Thymus (tissue), 11 donors: ENCODE results near the gene MVD. TPM values are rescaled to one million over a fixed set of nuclear protein-coding genes. Genes with fewer than 3 reads are reported as not detected.
"Not testable (repeated sequence)": the region's sequence is repeated elsewhere in the genome, so short reads cannot be mapped to it uniquely, and the experiment has no call there.

ENCODE experiments used
- DNase-seq, 9 donors: peaks; one replicate each; pipeline ENCODE4 v3.0.0-alpha.2; 2013; ENCODE audit warnings: low spot score in 9 of 9, low read depth in 6 of 9, missing footprints in 1 of 9
- H3K27ac ChIP-seq, 2 donors: one replicate each; pipeline ENCODE4 v1.5.1; 2013; ENCODE audit warnings: control low read depth in 1 of 2, low read depth in 1 of 2, low read length in 1 of 2, mild to moderate bottlenecking in 1 of 2, moderate library complexity in 1 of 2
- H3K27me3 ChIP-seq, 2 donors: one replicate each; pipeline ENCODE4 v1.5.1; 2013; ENCODE audit warnings: low read length in 1 of 2; ENCODE audit not compliant: control insufficient read depth in 2 of 2, insufficient read depth in 1 of 2
- H3K36me3 ChIP-seq, 2 donors: one replicate each; pipeline ENCODE4 v1.5.1; 2013; ENCODE audit warnings: low read length in 1 of 2, mild to moderate bottlenecking in 1 of 2, moderate library complexity in 1 of 2; ENCODE audit not compliant: control insufficient read depth in 2 of 2, insufficient read depth in 2 of 2
- H3K4me1 ChIP-seq, 2 donors: one replicate each; pipeline ENCODE4 v1.5.1; 2013; ENCODE audit warnings: low read length in 2 of 2; ENCODE audit not compliant: control insufficient read depth in 2 of 2, insufficient read depth in 2 of 2
- H3K4me3 ChIP-seq, 2 donors: one replicate each; pipeline ENCODE4 v1.5.1; 2013; ENCODE audit warnings: low read length in 2 of 2, control low read depth in 1 of 2, mild to moderate bottlenecking in 1 of 2
- H3K9me3 ChIP-seq, 2 donors: one replicate each; pipeline ENCODE4 v1.5.1; 2013; ENCODE audit warnings: low read length in 1 of 2, mild to moderate bottlenecking in 1 of 2; ENCODE audit not compliant: control insufficient read depth in 2 of 2, insufficient read depth in 1 of 2
- WGBS: extraction: QIAGEN DNeasy Blood & Tissue Kit; methylation state at CpG from one replicate; pipeline ENCODE4 v1.1.7; 2013; 5-methylcytosine and 5-hydroxymethylcytosine counted together
- polyA plus RNA-seq: library from polyadenylated mRNA; stranded (reverse); fragments of 200-250 nt; gene quantifications from one replicate; pipeline ENCODE4 v1.2.3, GENCODE V29; 2013
- total RNA-seq: library from RNA; stranded (reverse); fragments of 120-200 nt; gene quantifications from one replicate; pipeline ENCODE4 v1.2.4, GENCODE V29; 2013
- donor health status: healthy.

The MVD gene
- total and polyA plus RNA-seq, 2 donors = 22.1 to 30.2 TPM

GRCh38 chr16:88610909-88611812 lies 51.7 kb downstream of the MVD start:
- DNase-seq = no peak
- Histone ChIP-seq H3K36me3 (peaks cover 71 to 76% of the 10 kb centered on the region in 2 donors), H3K4me1 (no peaks in the 10 kb centered on the region), H3K4me3 (no peak overlapping the region), H3K27me3 (no peaks in the 10 kb centered on the region), H3K9me3 (no peaks in the 10 kb centered on the region), H3K27ac (no peak overlapping the region)
- WGBS = 97% methylated on average over 49 of the region's 49 CpGs

- WGBS = 97% methylated on average over 6 of the region's 6 CpGs
- H3K36me3 ChIP-seq = peaks cover 74 to 75% of the 10 kb centered on the region in 2 donors
These were observed 52.8 kb downstream of the MVD start for GRCh38 chr16:88610080-88610479.

GRCh38 chr16:88609426-88609825 lies 53.5 kb downstream of the MVD start:
- H3K27me3 ChIP-seq, H3K4me3 ChIP-seq, H3K4me1 ChIP-seq, H3K9me3 ChIP-seq, H3K27ac ChIP-seq, DNase-seq: not testable (repeated sequence)
- WGBS = 99% methylated on average over 8 of the region's 8 CpGs
- H3K36me3 ChIP-seq = peaks cover 74 to 77% of the 10 kb centered on the region in 2 donors

More at GRCh38 chr16:88610080-88610479, 52.8 kb downstream of the MVD start:
- no peak for DNase-seq
- Histone ChIP-seq H3K4me3 (no peak overlapping the region), H3K27me3 (no peaks in the 10 kb centered on the region), H3K4me1 (no peaks in the 10 kb centered on the region), H3K27ac (no peak overlapping the region), H3K9me3 (no peaks in the 10 kb centered on the region)

GRCh38 chr16:88608076-88608475 lies 54.8 kb downstream of the MVD start:
- Histone ChIP-seq H3K4me3 (no peak overlapping the region), H3K27me3 (no peaks in the 10 kb centered on the region), H3K27ac (no peak overlapping the region), H3K9me3 (no peaks in the 10 kb centered on the region), H3K4me1 (no peaks in the 10 kb centered on the region), H3K36me3 (peaks cover 70 to 73% of the 10 kb centered on the region in 2 donors)
- 92% methylated on average over 6 of the region's 6 CpGs for WGBS
- no peak for DNase-seq

- no peak overlapping the region for H3K4me3 ChIP-seq
- H3K9me3 ChIP-seq = no peaks in the 10 kb centered on the region
- WGBS = 96% methylated on average over 17 of the region's 17 CpGs
- no peak overlapping the region for H3K27ac ChIP-seq
- no peak for DNase-seq
- no peaks in the 10 kb centered on the region for H3K4me1 ChIP-seq
- H3K27me3 ChIP-seq = no peaks in the 10 kb centered on the region
- H3K36me3 ChIP-seq = peaks cover 74% of the 10 kb centered on the region in 2 donors
These were observed 56.6 kb downstream of the MVD start for GRCh38 chr16:88606148-88606757.

GRCh38 chr16:88605186-88606147 lies 57.4 kb downstream of the MVD start:
- H3K4me3 ChIP-seq = no peak overlapping the region
- DNase-seq = no peak
- no peaks in the 10 kb centered on the region for H3K4me1 ChIP-seq
- no peak overlapping the region for H3K27ac ChIP-seq
- peaks cover 73 to 74% of the 10 kb centered on the region in 2 donors for H3K36me3 ChIP-seq
- H3K27me3 ChIP-seq = no peaks in the 10 kb centered on the region
- H3K9me3 ChIP-seq = no peaks in the 10 kb centered on the region
- 94% methylated on average over 20 of the region's 20 CpGs for WGBS

GRCh38 chr16:88602091-88602490 lies 60.8 kb downstream of the MVD start:
- WGBS = 90% methylated on average over 7 of the region's 7 CpGs
- H3K27me3 ChIP-seq = no peaks in the 10 kb centered on the region
- peaks cover 80 to 83% of the 10 kb centered on the region in 2 donors for H3K36me3 ChIP-seq
- H3K4me3 ChIP-seq = no peak overlapping the region
- DNase-seq = no peak
- H3K4me1 ChIP-seq = peaks cover 0 to 2% of the 10 kb centered on the region in 2 donors
- H3K27ac ChIP-seq = no peak overlapping the region
- H3K9me3 ChIP-seq = no peaks in the 10 kb centered on the region
